HCT116 (cell line): Measurements from ENCODE around the gene EPHA8. TPM values are rescaled to one million over a fixed set of nuclear protein-coding genes. Genes with fewer than 3 reads are reported as not detected.

Experiments
- ATAC-seq: fragments of 200-7000 bp; cut with Tn5 transposase; 2 replicates; pipeline ENCODE4 v1.9.1; 2020; ENCODE audit warnings: mild to moderate bottlenecking, moderate library complexity
- BruUV-seq: library from RNA; stranded (reverse); fragments of 400-500 nt; replicated peaks from 2 replicates; lab custom pipeline; 2021; lab: Mats Ljungman, UMichigan
- CTCF ChIA-PET: fragments of 300-600 bp; sonication (Branson Sonifier 250); formaldehyde crosslinking; loops from one replicate; lab custom pipeline; 2021; ENCODE audit warnings: antibody characterized with exemption; lab: Charles Lee
- POLR2A ChIA-PET: fragments of 300-600, 350-600 bp; sonication (Branson Sonifier 250); formaldehyde crosslinking; loops from one replicate; lab custom pipeline; 2021; ENCODE audit warnings: antibody characterized with exemption; lab: Charles Lee
- RAD21 ChIA-PET, 2 experiments: fragments of 300-600 bp; sonication (Branson Sonifier 250); formaldehyde crosslinking; loops; one replicate each; lab custom pipeline; 2023; ENCODE audit warnings: low total read pairs in 2 of 2; ENCODE audit not compliant: uncharacterized antibody in 2 of 2, unreplicated experiment in 2 of 2, low non-redundant PET in 1 of 2; lab: Charles Lee
- DNase-seq: peaks from one replicate; pipeline ENCODE4 v3.0.0-alpha.2; 2010; ENCODE audit warnings: low read depth, low spot score
- H2AFZ ChIP-seq: fragments of 200-600 bp; shearing (Covaris generic), sonication (generic); 2 replicates; pipeline ENCODE4 v1.6.1; 2017; ENCODE audit warnings: low read depth, mixed run types, mixed read lengths, antibody characterized with exemption, low read length; ENCODE audit not compliant: poor library complexity, severe bottlenecking
- H3K27ac ChIP-seq: 2 replicates; pipeline ENCODE4 v1.5.1; 2012; ENCODE audit warnings: low read depth, low read length
- H3K27me3 ChIP-seq: fragments of 200-600 bp; sonication (generic); 2 replicates; pipeline ENCODE4 v1.6.1; 2016; ENCODE audit warnings: mixed run types, low read length, mixed read lengths; ENCODE audit not compliant: insufficient read depth
- H3K36me3 ChIP-seq, 2 experiments: fragments of 200-500 bp in 1 of 2; fragments of 200-600 bp in 1 of 2; sonication (Bioruptor generic) in 1 of 2; sonication (generic) in 1 of 2; 2 replicates each; pipeline versions ENCODE4 v1.5.1 to v1.6.1; 2014 to 2016; ENCODE audit warnings: low read length in 2 of 2, inconsistent platforms in 1 of 2, mixed read lengths in 1 of 2, mixed run types in 1 of 2; ENCODE audit not compliant: insufficient read depth in 2 of 2, control insufficient read depth in 1 of 2
- H3K4me1 ChIP-seq, 2 experiments: fragments of 200-600 bp in 1 of 2; sonication (generic) in 1 of 2; 2 replicates each; pipeline versions ENCODE4 v1.5.1 to v1.6.1; 2012 to 2017; ENCODE audit warnings: low read length in 2 of 2, inconsistent platforms in 1 of 2, mild to moderate bottlenecking in 1 of 2, mixed read lengths in 1 of 2, mixed run types in 1 of 2, moderate library complexity in 1 of 2; ENCODE audit not compliant: insufficient read depth in 2 of 2, control insufficient read depth in 1 of 2
- H3K4me2 ChIP-seq: fragments of 200-600 bp; sonication (generic); 2 replicates; pipeline ENCODE4 v1.6.1; 2017; ENCODE audit warnings: mixed run types, low read length, mixed read lengths
- H3K4me3 ChIP-seq, 2 experiments: fragments of 200-600 bp in 1 of 2; sonication (generic) in 1 of 2; replicated peaks in 1 of 2; 2 replicates each; pipeline ENCODE4 v1.5.1; 2011 to 2016; ENCODE audit warnings: low read length in 2 of 2, control low read depth in 1 of 2, low read depth in 1 of 2, mild to moderate bottlenecking in 1 of 2, mixed read lengths in 1 of 2, mixed run types in 1 of 2
- H3K79me2 ChIP-seq: fragments of 200-600 bp; sonication (generic); 2 replicates; pipeline ENCODE4 v1.6.1; 2017; ENCODE audit warnings: mild to moderate bottlenecking, mixed run types, low read length, moderate library complexity, mixed read lengths; ENCODE audit not compliant: insufficient read depth
- H3K9ac ChIP-seq: fragments of 200-600 bp; sonication (generic); 2 replicates; pipeline ENCODE4 v1.6.1; 2016; ENCODE audit warnings: low read length, mixed read lengths
- H3K9me2 ChIP-seq: fragments of 200-600 bp; sonication (generic), shearing (Covaris generic); 2 replicates; pipeline ENCODE4 v1.6.1; 2017; ENCODE audit warnings: mixed run types, mild to moderate bottlenecking, moderate library complexity; ENCODE audit not compliant: insufficient read depth
- H3K9me3 ChIP-seq, 2 experiments: fragments of 200-500 bp in 1 of 2; fragments of 200-600 bp in 1 of 2; sonication (Bioruptor generic) in 1 of 2; sonication (generic) in 1 of 2; 2 replicates each; pipeline ENCODE4 v1.6.1; 2014 to 2017; ENCODE audit warnings: low read length in 2 of 2, mixed read lengths in 2 of 2, inconsistent platforms in 1 of 2, low read depth in 1 of 2, mild to moderate bottlenecking in 1 of 2, mixed run types in 1 of 2, moderate library complexity in 1 of 2; ENCODE audit not compliant: control insufficient read depth in 1 of 2, insufficient read depth in 1 of 2
- H4K20me1 ChIP-seq: fragments of 200-600 bp; sonication (generic), shearing (Covaris generic); 2 replicates; pipeline ENCODE4 v1.6.1; 2017; ENCODE audit warnings: mixed run types, mild to moderate bottlenecking, moderate library complexity; ENCODE audit not compliant: insufficient read depth
- ATF3 ChIP-seq: IDR thresholded peaks from 2 replicates; pipeline ENCODE4 v1.6.1; 2012
- CBX3 ChIP-seq: IDR thresholded peaks from 2 replicates; pipeline ENCODE4 v1.6.1; 2012; ENCODE audit warnings: low read depth
- CEBPB ChIP-seq: IDR thresholded peaks from 2 replicates; pipeline ENCODE4 v1.6.1; 2012; ENCODE audit warnings: low read depth
- CTCF ChIP-seq, 3 experiments: fragments of 200-600 bp in 1 of 3; sonication (generic) in 1 of 3; IDR thresholded peaks in 2 of 3; conservative IDR thresholded peaks in 1 of 3; 2 replicates each; pipeline ENCODE4 v1.5.1; 2012 to 2017; ENCODE audit warnings: low read depth in 2 of 3, low read length in 2 of 3, antibody characterized with exemption in 1 of 3, borderline replicate concordance in 1 of 3, control low read depth in 1 of 3, mild to moderate bottlenecking in 1 of 3, mixed read lengths in 1 of 3, mixed run types in 1 of 3, moderate library complexity in 1 of 3; ENCODE audit not compliant: insufficient read depth in 1 of 3
- ELF1 ChIP-seq: IDR thresholded peaks from 2 replicates; pipeline ENCODE4 v1.6.1; 2012; ENCODE audit warnings: low read depth, borderline replicate concordance
- EZH2 ChIP-seq: fragments of 200-600 bp; sonication (generic); IDR thresholded peaks from 2 replicates; pipeline ENCODE4 v1.6.1; 2017; ENCODE audit warnings: antibody characterized with exemption, mixed run types
- EZH2phosphoT487 ChIP-seq: fragments of 200-600 bp; IDR thresholded peaks from 2 replicates; pipeline ENCODE4 v1.6.1; 2018; ENCODE audit warnings: antibody characterized with exemption, borderline replicate concordance
- JUND ChIP-seq: IDR thresholded peaks from 2 replicates; pipeline ENCODE4 v1.6.1; 2012
- MAX ChIP-seq: IDR thresholded peaks from 2 replicates; pipeline ENCODE4 v1.6.1; 2012
- POLR2A ChIP-seq: IDR thresholded peaks from 2 replicates; pipeline ENCODE4 v1.7.0; 2011; ENCODE audit warnings: borderline replicate concordance; ENCODE audit not compliant: insufficient read depth, insufficient read length; ENCODE audit errors: extremely low read depth
- POLR2AphosphoS5 ChIP-seq: IDR thresholded peaks from 2 replicates; pipeline ENCODE4 v1.6.1; 2011; ENCODE audit warnings: mild to moderate bottlenecking, low read depth, low read length, moderate library complexity
- RAD21 ChIP-seq: IDR thresholded peaks from 2 replicates; pipeline ENCODE4 v1.6.1; 2012; ENCODE audit warnings: low read depth, mild to moderate bottlenecking
- SIN3A ChIP-seq: IDR thresholded peaks from 2 replicates; pipeline ENCODE4 v1.6.1; 2012; ENCODE audit warnings: low read depth
- SRF ChIP-seq: IDR thresholded peaks from 2 replicates; pipeline ENCODE4 v1.6.1; 2012; ENCODE audit warnings: low read depth
- TCF7L2 ChIP-seq: IDR thresholded peaks from 2 replicates; pipeline ENCODE4 v1.7.0; 2011; ENCODE audit warnings: borderline replicate concordance, inconsistent platforms; ENCODE audit not compliant: insufficient read depth, insufficient read length; ENCODE audit errors: extremely low read depth
- ZBTB33 ChIP-seq: IDR thresholded peaks from 2 replicates; pipeline ENCODE4 v1.6.1; 2011; ENCODE audit warnings: mild to moderate bottlenecking, low read length, moderate library complexity; ENCODE audit not compliant: insufficient replicate concordance; ENCODE audit errors: extremely low read depth
- ZFX ChIP-seq: fragments of 450-650 bp; IDR thresholded peaks from 2 replicates; pipeline ENCODE4 v1.6.1; 2017
- ZNF274 ChIP-seq: fragments of 200-500 bp; sonication (Bioruptor generic); IDR thresholded peaks from 2 replicates; pipeline ENCODE4 v1.6.1; 2014; ENCODE audit warnings: mild to moderate bottlenecking, low read depth, low read length, inconsistent platforms
- intact Hi-C: fragments of 100-400 bp; cut with micrococcal nuclease; formaldehyde crosslinking; loops from 2 replicates; pipeline ENCODE4 v1.10.0; 2022
- total RNA-seq: library from RNA; stranded (reverse); gene quantifications from one replicate; pipeline ENCODE4 v1.2.1, GENCODE V29; 2021; ENCODE audit not compliant: unreplicated experiment

Gene EPHA8
- total RNA-seq, 1 experiment from 2014 or later = 0.30 TPM

GRCh38 chr1:22638476-22639234 lies 75.4 kb downstream of the EPHA8 start:
- H3K4me2 ChIP-seq = no peak overlapping the region
- H3K4me1 ChIP-seq = no peaks in the 10 kb centered on the region
- H3K9me2 ChIP-seq = no peaks in the 10 kb centered on the region
- H3K79me2 ChIP-seq = no peaks in the 10 kb centered on the region
- RAD21 ChIA-PET = no interaction called here
- H4K20me1 ChIP-seq = no peaks in the 10 kb centered on the region
- H3K4me3 ChIP-seq = no peak overlapping the region
- no peak for TF ChIP-seq RAD21
- TF ChIP-seq ZNF274 = no peak
- no peak for TF ChIP-seq ZFX
- no peak for TF ChIP-seq JUND
- TF ChIP-seq TCF7L2 = no peak
- TF ChIP-seq SIN3A = no peak
- no peak for TF ChIP-seq ELF1
- TF ChIP-seq CTCF (IDR thresholded peaks at IDR 0.05 in 2 of 3, conservative IDR thresholded peaks at IDR 0.05 in 1 of 3; ENCODE audit: borderline replicate concordance in 1 of 3, insufficient read depth in 1 of 3, low read depth in 2 of 3, low read length in 2 of 3) = no peak
- TF ChIP-seq SRF = no peak
- no peak for TF ChIP-seq ZBTB33
- TF ChIP-seq CBX3 = no peak
- TF ChIP-seq CEBPB = no peak
- no peak for TF ChIP-seq POLR2AphosphoS5
- no peak for TF ChIP-seq EZH2
- TF ChIP-seq MAX = no peak
- TF ChIP-seq POLR2A = no peak
- no peak for TF ChIP-seq EZH2phosphoT487
- no peak for TF ChIP-seq ATF3
- POLR2A ChIA-PET = no interaction called here
- no peak for DNase-seq
- H3K9ac ChIP-seq = no peak overlapping the region
- no peak overlapping the region for H3K27ac ChIP-seq
- intact Hi-C loops = no loop called here
- CTCF ChIA-PET = interaction anchor here (1.0 kb wide), 1 partner anchor 217 kb away, joined by 3 read pairs; no protein-coding TSS in a partner anchor
- no peak overlapping the region for H2AFZ ChIP-seq
- no peak for ATAC-seq
- BruUV-seq = no TSS peak
- no peaks in the 10 kb centered on the region for H3K9me3 ChIP-seq
- no peaks in the 10 kb centered on the region for H3K36me3 ChIP-seq
- H3K27me3 ChIP-seq = peaks cover 4% of the 10 kb centered on the region; the same call in 1 of the 2 replicates
